ENCODE measurements around the gene MYO1H. TPM values are rescaled to one million over a fixed set of nuclear protein-coding genes. Genes with fewer than 3 reads are reported as not detected.

MYO1H gene
- total and polyA plus RNA-seq, 10 donors = 0.05 TPM; not detected in 9

GRCh38 chr12:109477185-109477962 lies 129.7 kb downstream of the MYO1H start, which contains the start of the genes KCTD10 and UBE3B:
TSS of gene KCTD10 (minus strand) at chr12:109477300. CDS start at chr12:109477262, 38 bp downstream.
TSS of gene UBE3B (plus strand) at chr12:109477634. CDS start at chr12:109483552, 5,918 bp downstream.
- TF ChIP-seq POLR2A (IDR thresholded peaks at IDR 0.05) (peak in 2 of 3 donors; percentile 21 to 36), POLR2AphosphoS5 (IDR thresholded peaks at IDR 0.05) (peak; percentile 87 to 91 (median 87)), CTCF (IDR thresholded peaks at IDR 0.05 in 8 of 11, conservative IDR thresholded peaks at IDR 0.05 in 3 of 11) (peak in 6 of 11 experiments; percentile 10 to 37 (median 24))
- Histone ChIP-seq H3K9me3 (no peaks in the 10 kb centered on the region), H3K36me3 (peaks cover 0 to 20% (median 0%) of the 10 kb centered on the region in 6 donors), H3K27me3 (replicated peaks in 1 of 7) (no peaks in the 10 kb centered on the region), H3K27ac (peak within 1 kb of the TSS; percentile 94 to 99 (median 98)), H3K4me3 (peak within 1 kb of the TSS; percentile 81 to 99 (median 94)), H3K4me1 (peaks cover 34 to 84% (median 61%) of the 10 kb centered on the region in 6 donors)
- DNase-seq = peak; percentile 95
- intact Hi-C loops (cut with DNase I; ENCODE audit: low total_unique reads) = no loop called here
- 0 to 1% (median 0%) methylated on average over 29 to 54 of the region's 54 CpGs for WGBS, 5 donors

- Histone ChIP-seq H3K27ac (peak overlapping the region; percentile 94 to 99 (median 98)), H3K9me3 (no peaks in the 10 kb centered on the region), H3K36me3 (peaks cover 0 to 21% (median under 1%) of the 10 kb centered on the region in 6 donors), H3K4me3 (peak overlapping the region; percentile 81 to 99 (median 94)), H3K4me1 (peaks cover 34 to 79% (median 58%) of the 10 kb centered on the region in 6 donors), H3K27me3 (replicated peaks in 1 of 7) (no peaks in the 10 kb centered on the region)
- intact Hi-C loops (cut with DNase I; ENCODE audit: low total_unique reads) = no loop called here
- TF ChIP-seq POLR2A (IDR thresholded peaks at IDR 0.05) (no peak), CTCF (IDR thresholded peaks at IDR 0.05 in 8 of 11, conservative IDR thresholded peaks at IDR 0.05 in 3 of 11) (no peak)
- no peak for DNase-seq
- 1 to 9% (median 6%) methylated on average over 9 of the region's 9 CpGs for WGBS, 5 donors
These were observed 130.2 kb downstream of the MYO1H start for GRCh38 chr12:109477963-109478315.

- Histone ChIP-seq H3K27me3 (replicated peaks in 1 of 7) (no peaks in the 10 kb centered on the region), H3K4me3 (no peak overlapping the region), H3K4me1 (peaks cover 34 to 60% (median 45%) of the 10 kb centered on the region in 6 donors), H3K27ac (no peak overlapping the region), H3K36me3 (peaks cover 2 to 28% (median 19%) of the 10 kb centered on the region in 6 donors), H3K9me3 (no peaks in the 10 kb centered on the region)
- no peak for DNase-seq
- intact Hi-C loops (cut with DNase I; ENCODE audit: low total_unique reads) = no loop called here
- TF ChIP-seq POLR2A (IDR thresholded peaks at IDR 0.05) = no peak
- WGBS, 5 donors = 65 to 79% (median 74%) methylated on average over 1 of the region's 1 CpG
These were observed 132.1 kb downstream of the MYO1H start for GRCh38 chr12:109479761-109480160.

GRCh38 chr12:109480356-109480755 lies 132.7 kb downstream of the MYO1H start:
- intact Hi-C loops (cut with DNase I; ENCODE audit: low total_unique reads) = no loop called here
- H3K27ac ChIP-seq = no peak overlapping the region
- H3K9me3 ChIP-seq = no peaks in the 10 kb centered on the region

More at GRCh38 chr12:109480356-109480755, 132.7 kb downstream of the MYO1H start:
- WGBS, 5 donors = 92 to 100% (median 94%) methylated on average over 4 of the region's 4 CpGs
- Histone ChIP-seq H3K36me3 (peaks cover 7 to 34% (median 25%) of the 10 kb centered on the region in 6 donors), H3K4me3 (no peak overlapping the region), H3K4me1 (peaks cover 31 to 55% (median 40%) of the 10 kb centered on the region in 6 donors), H3K27me3 (replicated peaks in 1 of 7) (no peaks in the 10 kb centered on the region)
- no peak for DNase-seq
- TF ChIP-seq CTCF (IDR thresholded peaks at IDR 0.05 in 8 of 11, conservative IDR thresholded peaks at IDR 0.05 in 3 of 11) (no peak), POLR2A (IDR thresholded peaks at IDR 0.05) (no peak), POLR2AphosphoS5 (IDR thresholded peaks at IDR 0.05) (no peak)

Data from spleen (tissue), 11 donors.